Measurements from ENCODE around the gene TEX19.

TEX19 gene

DNA sequence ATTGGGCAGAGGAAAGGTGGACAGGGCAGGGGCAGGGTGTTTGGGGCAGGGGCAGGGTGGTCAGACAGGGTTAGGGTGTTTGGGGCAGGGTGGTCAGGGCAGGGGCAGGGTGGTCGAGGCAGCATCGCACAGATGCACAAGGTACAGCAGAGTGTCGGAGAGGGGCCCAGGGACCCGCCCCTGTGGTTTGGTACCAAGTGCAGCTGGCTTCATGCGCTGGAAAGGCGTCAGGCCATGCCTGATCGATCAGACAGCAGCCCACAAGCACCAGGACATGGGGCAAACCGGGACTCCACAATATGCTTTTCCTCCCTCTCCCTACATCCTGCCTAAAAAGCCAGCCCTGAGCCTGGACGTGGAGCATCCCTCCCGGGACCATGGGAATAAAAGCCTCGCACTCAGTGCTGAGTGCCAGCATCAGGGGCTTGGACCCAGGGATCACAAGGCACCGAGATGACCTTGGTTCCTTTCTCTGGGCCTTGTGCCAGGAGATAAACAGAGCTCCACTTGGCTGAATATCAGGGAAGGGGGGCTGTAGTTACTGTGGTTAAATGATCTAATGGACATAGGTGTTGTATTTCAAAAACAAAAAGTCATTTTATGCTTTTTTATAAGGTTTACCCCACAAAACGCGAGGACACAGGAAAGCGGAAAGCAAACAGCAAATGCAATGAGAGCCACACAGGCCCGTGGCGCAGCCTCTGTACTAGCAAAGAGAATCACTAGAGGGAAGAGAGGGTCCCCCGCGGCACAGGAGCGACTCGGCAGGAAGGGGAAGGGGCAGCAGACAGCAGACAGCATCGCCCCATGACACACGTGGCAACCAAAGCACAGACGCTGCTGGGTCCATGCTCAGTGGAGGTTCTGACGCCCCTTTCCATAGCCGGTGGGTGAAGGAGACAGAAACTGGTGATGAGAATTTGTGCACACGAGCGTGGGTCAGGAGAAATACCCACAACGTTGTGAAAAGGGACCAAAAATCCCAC, 53.8 kb downstream of the TEX19 start:
- DNase-seq, result no peak

All from stimulated activated CD4-positive, alpha-beta T cell treated with anti-CD3 and anti-CD28 coated beads, Interleukin-4, amount 100 ng/mL, for 4 hours (primary cell).